ENCODE results near the gene F9. TPM values are rescaled to one million over a fixed set of nuclear protein-coding genes. Genes with fewer than 3 reads are reported as not detected.

Gene F9
- total RNA-seq, 1 donor from 2014 or later = not detected

DNA sequence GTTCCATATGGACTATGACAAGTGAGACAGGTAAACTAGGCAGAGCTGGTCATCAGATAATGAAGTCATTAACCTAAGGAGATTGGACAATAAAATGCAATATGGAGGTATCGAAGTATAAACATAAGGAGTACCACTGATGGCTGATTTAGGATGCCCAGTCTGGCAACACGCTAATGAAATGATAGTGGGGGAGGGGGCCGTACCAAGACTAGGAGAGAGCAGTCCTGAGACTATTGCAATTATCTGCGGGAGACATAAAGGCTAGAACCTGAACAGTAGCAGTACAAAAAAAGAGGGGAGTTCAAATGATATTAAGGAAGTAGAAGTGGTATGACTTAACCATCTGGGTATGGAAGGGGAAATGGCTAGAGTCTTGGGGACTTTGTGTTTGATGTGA is 2.3 kb downstream of the F9 start:
- no peak overlapping the region for H3K4me3 ChIP-seq (ENCODE audit: low read depth, low read length)
- TF ChIP-seq, protein P1, sequence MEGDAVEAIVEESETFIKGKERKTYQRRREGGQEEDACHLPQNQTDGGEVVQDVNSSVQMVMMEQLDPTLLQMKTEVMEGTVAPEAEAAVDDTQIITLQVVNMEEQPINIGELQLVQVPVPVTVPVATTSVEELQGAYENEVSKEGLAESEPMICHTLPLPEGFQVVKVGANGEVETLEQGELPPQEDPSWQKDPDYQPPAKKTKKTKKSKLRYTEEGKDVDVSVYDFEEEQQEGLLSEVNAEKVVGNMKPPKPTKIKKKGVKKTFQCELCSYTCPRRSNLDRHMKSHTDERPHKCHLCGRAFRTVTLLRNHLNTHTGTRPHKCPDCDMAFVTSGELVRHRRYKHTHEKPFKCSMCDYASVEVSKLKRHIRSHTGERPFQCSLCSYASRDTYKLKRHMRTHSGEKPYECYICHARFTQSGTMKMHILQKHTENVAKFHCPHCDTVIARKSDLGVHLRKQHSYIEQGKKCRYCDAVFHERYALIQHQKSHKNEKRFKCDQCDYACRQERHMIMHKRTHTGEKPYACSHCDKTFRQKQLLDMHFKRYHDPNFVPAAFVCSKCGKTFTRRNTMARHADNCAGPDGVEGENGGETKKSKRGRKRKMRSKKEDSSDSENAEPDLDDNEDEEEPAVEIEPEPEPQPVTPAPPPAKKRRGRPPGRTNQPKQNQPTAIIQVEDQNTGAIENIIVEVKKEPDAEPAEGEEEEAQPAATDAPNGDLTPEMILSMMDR (conservative IDR thresholded peaks at IDR 0.05; ENCODE audit: low read depth, low read length) = no peak
- no peak for DNase-seq (ENCODE audit: low read depth)

DNA sequence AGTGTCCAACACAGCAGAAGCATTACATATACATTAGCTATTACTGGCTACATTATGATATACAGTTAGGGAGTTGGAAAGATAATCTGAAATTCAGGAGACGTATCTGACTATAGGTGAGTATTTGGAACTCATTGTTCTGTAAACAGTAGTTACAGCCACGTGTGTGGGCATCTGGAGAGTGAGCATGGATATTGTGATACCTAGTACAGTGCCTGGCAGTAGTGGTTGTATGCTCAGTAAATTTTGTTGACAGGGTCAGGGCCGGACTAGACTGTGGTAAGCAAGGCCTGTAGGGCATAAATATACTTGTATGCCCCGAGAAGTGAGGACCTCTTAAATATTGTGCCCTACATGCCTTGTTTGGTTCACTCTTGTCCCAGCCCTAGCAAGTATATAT is 2.9 kb downstream of the F9 start:
- no peak for DNase-seq (ENCODE audit: low read depth)

DNA sequence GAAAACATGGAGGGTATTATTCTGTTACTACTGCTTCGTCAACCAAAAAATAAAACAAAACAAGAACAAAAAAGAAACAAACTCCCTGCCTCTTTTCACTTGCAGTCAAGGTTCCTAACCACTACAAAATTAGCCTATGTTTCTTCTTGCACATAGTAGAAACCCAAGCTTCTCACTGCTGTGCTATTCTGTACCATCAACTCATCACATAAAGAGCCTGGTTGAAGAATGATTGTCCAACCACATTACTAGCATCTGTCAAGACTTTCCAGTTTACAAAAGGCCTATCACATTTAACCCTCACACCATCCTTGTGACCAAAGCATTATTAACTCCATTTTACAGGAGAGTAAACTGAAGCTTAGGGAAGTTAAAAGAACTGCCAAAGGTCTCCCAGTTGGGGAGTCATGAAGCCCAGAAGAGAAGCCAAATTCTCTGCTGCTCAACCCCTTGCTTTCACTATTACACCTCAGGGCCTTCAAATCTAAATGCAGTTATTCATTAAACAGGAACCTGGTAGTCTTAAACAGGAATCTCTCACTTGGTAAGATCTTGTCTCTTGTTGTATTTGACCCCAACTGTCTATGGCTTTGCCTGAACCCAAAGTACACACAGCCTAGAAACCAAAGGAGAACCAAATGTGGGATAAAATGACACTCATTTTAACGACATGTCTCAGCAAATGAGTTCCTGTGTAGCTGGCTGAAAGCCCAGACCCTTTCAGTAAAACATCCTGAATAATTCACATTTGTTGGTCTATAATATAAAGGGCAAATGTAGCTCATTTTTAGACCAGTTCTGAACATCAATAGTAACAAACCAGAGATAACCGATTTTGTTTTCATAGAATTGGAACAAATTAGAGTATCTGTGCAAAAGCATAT is 8.6 kb downstream of the F9 start:
- TF ChIP-seq, protein P1 (conservative IDR thresholded peaks at IDR 0.05; ENCODE audit: low read depth, low read length) = no peak
- no peak overlapping the region for H3K4me3 ChIP-seq (ENCODE audit: low read depth, low read length)
- DNase-seq (ENCODE audit: low read depth) = no peak

More for the DNA sequence above, 2.9 kb downstream of the F9 start:
- H3K4me3 ChIP-seq (ENCODE audit: low read depth, low read length) = no peak overlapping the region
- TF ChIP-seq, protein P1 (conservative IDR thresholded peaks at IDR 0.05; ENCODE audit: low read depth, low read length) = no peak

DNA sequence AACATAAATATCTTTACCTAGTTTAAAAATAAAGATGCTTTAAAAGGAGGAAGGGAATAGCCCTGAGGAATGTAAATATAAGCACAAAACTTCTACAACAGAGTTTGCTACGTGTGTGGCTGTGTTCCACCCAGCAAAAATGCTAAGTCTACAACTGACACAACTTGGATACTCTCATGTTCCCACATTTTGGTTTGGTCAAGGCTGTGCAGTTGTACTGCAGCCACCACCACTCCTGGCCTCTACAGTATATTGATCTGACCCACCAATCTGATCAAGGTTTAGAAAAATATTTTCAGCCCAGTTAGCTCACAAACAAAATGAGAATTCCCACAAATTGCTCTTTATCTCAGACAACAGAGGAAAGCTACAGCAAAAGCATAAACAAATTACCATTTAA is 12.1 kb downstream of the F9 start:
- no peak for DNase-seq (ENCODE audit: low read depth)
- no peak overlapping the region for H3K4me3 ChIP-seq (ENCODE audit: low read depth, low read length)
- TF ChIP-seq, protein P1 (conservative IDR thresholded peaks at IDR 0.05; ENCODE audit: low read depth, low read length) = no peak

DNA sequence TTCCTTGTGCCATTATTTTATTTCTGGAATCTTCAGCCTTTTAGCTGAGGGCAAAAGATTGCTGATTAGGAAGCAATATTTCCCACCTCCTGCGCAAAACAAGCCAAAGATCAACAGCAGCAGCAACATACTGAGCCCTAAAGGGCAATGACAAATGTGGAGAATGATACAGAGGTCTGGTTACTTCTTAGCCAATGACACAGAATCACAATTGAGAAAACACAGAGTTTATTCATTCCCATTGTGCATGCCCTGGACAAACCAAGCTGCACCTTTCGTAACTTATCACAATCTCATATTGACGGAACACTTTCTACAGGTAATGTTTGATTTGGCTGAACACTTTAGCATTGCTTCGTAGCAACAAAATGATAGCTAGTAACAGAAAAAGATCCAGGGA is 13.4 kb downstream of the F9 start:
- DNase-seq (ENCODE audit: low read depth) = no peak
- TF ChIP-seq, protein P1 (conservative IDR thresholded peaks at IDR 0.05; ENCODE audit: low read depth, low read length) = no peak
- H3K4me3 ChIP-seq (ENCODE audit: low read depth, low read length) = no peak overlapping the region

DNA sequence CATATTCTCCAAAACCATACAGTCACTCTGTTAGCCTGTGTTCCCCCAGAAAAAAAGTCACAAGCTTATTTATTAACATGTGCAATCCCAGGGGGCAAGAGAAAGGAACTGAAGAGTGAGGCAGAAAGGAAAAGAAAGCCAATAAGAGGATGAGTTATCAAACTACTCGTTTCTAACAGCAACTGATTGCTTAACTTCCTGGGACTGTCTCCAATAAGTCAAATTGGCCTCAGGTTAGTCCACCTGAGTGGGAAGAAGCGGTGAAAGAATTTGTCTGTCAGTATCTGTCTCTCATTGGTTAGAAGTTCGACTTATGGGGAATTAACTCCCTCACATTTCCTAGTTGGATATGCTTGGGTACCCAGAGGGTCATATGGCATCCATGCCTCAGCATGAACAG is 14.1 kb downstream of the F9 start:
- DNase-seq (ENCODE audit: low read depth) = no peak
- TF ChIP-seq, protein P1 (conservative IDR thresholded peaks at IDR 0.05; ENCODE audit: low read depth, low read length) = no peak
- no peak overlapping the region for H3K4me3 ChIP-seq (ENCODE audit: low read depth, low read length)

DNA sequence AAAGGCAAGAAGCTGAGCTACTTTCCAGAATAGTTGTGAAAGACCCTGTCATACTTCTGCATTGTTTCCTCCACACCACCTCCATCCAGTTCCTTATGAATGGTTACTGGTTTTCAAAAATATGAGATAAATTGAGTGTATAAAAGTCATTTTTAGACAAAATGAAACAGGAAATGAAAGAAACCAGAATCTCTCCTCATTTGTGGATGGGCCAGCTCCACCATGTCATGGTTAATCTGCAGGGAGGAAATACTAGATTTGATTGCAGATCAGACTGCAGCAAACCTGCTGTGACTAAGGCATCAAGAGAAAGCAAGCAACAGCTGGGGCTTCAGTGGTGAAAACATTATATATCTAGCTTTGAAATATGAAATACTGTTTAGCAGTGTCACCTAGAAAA is 23.8 kb downstream of the F9 start:
- DNase-seq (ENCODE audit: low read depth) = no peak
- H3K4me3 ChIP-seq (ENCODE audit: low read depth, low read length) = no peak overlapping the region
- TF ChIP-seq, protein P1 (conservative IDR thresholded peaks at IDR 0.05; ENCODE audit: low read depth, low read length) = no peak

Data from epithelial cell of proximal tubule (primary cell).